Measurements from ENCODE around the gene FMO2.

DNA sequence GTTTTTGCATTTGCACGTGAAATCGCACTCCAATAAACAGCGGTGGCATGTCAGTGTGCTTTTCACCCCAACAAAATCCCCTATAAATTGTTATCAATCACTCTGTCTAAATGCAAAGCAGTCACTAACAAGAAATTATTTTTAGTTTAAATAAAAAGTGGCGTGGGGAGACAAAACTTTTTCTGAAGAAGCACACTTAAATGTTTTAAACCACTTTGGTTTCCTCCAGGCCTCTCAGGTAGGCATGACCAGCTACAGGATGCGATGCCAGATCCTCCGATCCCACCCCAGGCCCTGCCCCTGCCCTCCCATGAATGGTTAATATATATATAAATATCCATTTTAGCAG is 66.8 kb downstream of the FMO2 start:
- TF ChIP-seq YY1 (IDR thresholded peaks at IDR 0.05; ENCODE audit: low read depth, low read length) (no peak), POLR2A (IDR thresholded peaks at IDR 0.05; ENCODE audit: low read depth, low read length) (no peak), ZZZ3 (IDR thresholded peaks at IDR 0.05; ENCODE audit: control insufficient read depth, insufficient read length, low read depth) (no peak), GABPA (IDR thresholded peaks at IDR 0.05; ENCODE audit: low read depth) (no peak), SKIL (IDR thresholded peaks at IDR 0.05; ENCODE audit: low read depth, poor library complexity, severe bottlenecking) (no peak), MYC (IDR thresholded peaks at IDR 0.05; ENCODE audit: insufficient read depth, insufficient read length, insufficient replicate concordance, low read length, severe bottlenecking) (no peak), CEBPZ (IDR thresholded peaks at IDR 0.05; ENCODE audit: low read depth, low read length) (no peak), REST (IDR thresholded peaks at IDR 0.05; ENCODE audit: low read depth, low read length) (no peak)

Data from GM12878 (cell line).